ENCODE results near the gene NAALADL2.

DNA sequence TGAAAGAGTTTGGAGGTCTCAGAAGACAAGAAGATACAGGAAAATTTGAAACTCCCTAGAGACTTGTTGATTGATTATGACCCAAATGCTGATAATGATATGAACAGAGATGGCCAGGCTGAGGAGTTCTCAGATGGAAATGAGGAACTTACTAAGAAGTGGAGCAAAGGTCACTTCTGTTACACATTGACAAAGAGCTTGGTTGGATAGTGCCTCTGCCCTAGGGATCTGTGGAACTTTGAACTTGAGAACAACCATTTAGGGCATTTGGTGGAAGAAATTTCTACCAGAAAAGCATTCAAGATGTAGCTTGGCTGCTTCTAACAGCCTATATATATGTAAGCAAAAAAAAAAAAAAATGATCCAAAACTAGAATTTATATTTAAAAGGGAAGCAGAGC lies 48.9 kb upstream of the NAALADL2 start:
- TF ChIP-seq, protein P1, sequence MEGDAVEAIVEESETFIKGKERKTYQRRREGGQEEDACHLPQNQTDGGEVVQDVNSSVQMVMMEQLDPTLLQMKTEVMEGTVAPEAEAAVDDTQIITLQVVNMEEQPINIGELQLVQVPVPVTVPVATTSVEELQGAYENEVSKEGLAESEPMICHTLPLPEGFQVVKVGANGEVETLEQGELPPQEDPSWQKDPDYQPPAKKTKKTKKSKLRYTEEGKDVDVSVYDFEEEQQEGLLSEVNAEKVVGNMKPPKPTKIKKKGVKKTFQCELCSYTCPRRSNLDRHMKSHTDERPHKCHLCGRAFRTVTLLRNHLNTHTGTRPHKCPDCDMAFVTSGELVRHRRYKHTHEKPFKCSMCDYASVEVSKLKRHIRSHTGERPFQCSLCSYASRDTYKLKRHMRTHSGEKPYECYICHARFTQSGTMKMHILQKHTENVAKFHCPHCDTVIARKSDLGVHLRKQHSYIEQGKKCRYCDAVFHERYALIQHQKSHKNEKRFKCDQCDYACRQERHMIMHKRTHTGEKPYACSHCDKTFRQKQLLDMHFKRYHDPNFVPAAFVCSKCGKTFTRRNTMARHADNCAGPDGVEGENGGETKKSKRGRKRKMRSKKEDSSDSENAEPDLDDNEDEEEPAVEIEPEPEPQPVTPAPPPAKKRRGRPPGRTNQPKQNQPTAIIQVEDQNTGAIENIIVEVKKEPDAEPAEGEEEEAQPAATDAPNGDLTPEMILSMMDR (conservative IDR thresholded peaks at IDR 0.05; ENCODE audit: low read depth, low read length), result no peak
- TF ChIP-seq EZH2 (IDR thresholded peaks at IDR 0.05; ENCODE audit: low read length, unreplicated experiment) (no peak), EZH2phosphoT487 (IDR thresholded peaks at IDR 0.05; ENCODE audit: borderline replicate concordance, low read length) (no peak)
